Esophagus squamous epithelium (tissue), 5 donors: ENCODE results near the gene HIBADH. TPM values are rescaled to one million over a fixed set of nuclear protein-coding genes. Genes with fewer than 3 reads are reported as not detected.

Source experiments
- DNase-seq: peaks from one replicate; lab custom pipeline; 2025; lab: John Stamatoyannopoulos, UW
- H3K27ac ChIP-seq, 4 donors: fragments of 200-600 bp; sonication (generic); one replicate each; pipeline ENCODE4 v1.5.1; 2016 to 2019; ENCODE audit warnings: mild to moderate bottlenecking in 1 of 4
- H3K27me3 ChIP-seq, 4 donors: fragments of 200-600 bp; sonication (generic); 1 replicate in 3 of 4; 2 replicates in 1 of 4; pipeline versions ENCODE4 v1.5.1 to v1.6.0; 2017 to 2021; ENCODE audit warnings: antibody characterized with exemption in 1 of 4
- H3K36me3 ChIP-seq, 3 donors: fragments of 200-600 bp; sonication (generic); one replicate each; pipeline ENCODE4 v1.5.1; 2016 to 2019
- H3K4me1 ChIP-seq, 3 donors: fragments of 200-600 bp; sonication (generic); one replicate each; pipeline ENCODE4 v1.5.1; 2017 to 2019
- H3K4me3 ChIP-seq, 4 donors: fragments of 200-600 bp; sonication (generic); 1 replicate in 3 of 4; 2 replicates in 1 of 4; pipeline ENCODE4 v1.5.1; 2016 to 2019; ENCODE audit warnings: mild to moderate bottlenecking in 2 of 4, moderate library complexity in 1 of 4
- H3K9me3 ChIP-seq, 3 donors: fragments of 200-600 bp; sonication (generic); one replicate each; pipeline ENCODE4 v1.5.1; 2016 to 2019
- CTCF ChIP-seq, 6 experiments: fragments of 450-650 bp in 4 of 6; fragments of 200-600 bp in 2 of 6; sonication (generic) in 2 of 6; IDR thresholded peaks; one replicate each; pipeline ENCODE4 v1.5.1; 2016 to 2019; ENCODE audit warnings: antibody characterized with exemption in 6 of 6, mild to moderate bottlenecking in 4 of 6, moderate library complexity in 4 of 6
- POLR2A ChIP-seq, 4 donors: fragments of 450-650 bp; IDR thresholded peaks; one replicate each; pipeline ENCODE4 v1.6.1; 2017; ENCODE audit warnings: antibody characterized with exemption in 4 of 4, mild to moderate bottlenecking in 4 of 4, moderate library complexity in 3 of 4
- WGBS, 2 donors: methylation state at CpG; one replicate each; pipeline ENCODE4 v1.1.5; 2018; 5-methylcytosine and 5-hydroxymethylcytosine counted together
- intact Hi-C: fragments of 100-400 bp; cut with DNase I; formaldehyde crosslinking; loops from one replicate; pipeline ENCODE4 v1.15.0; 2022
- total RNA-seq, 4 donors: library from RNA; depleted of rRNA; stranded (reverse); fragments of >200 nt; gene quantifications; one replicate each; pipeline ENCODE4 v1.1.0, GENCODE V29; 2016
- donor health status: DM: yes; HTN: yes; CAD: no.

The HIBADH gene
- total RNA-seq, 4 donors from 2014 or later = 8.0 to 22.1 (median 14.8) TPM

- H3K27me3 ChIP-seq = no peaks in the 10 kb centered on the region
- H3K4me1 ChIP-seq = peaks cover 0 to 4% (median 0%) of the 10 kb centered on the region in 3 donors
- no peak for DNase-seq
- no peak overlapping the region for H3K27ac ChIP-seq
- no peak for TF ChIP-seq CTCF (IDR thresholded peaks at IDR 0.05)
- intact Hi-C loops = no loop called here
- H3K9me3 ChIP-seq = peaks cover 0 to 34% (median 14%) of the 10 kb centered on the region in 3 donors
- WGBS, 2 donors = 87 to 94% methylated on average over 2 of the region's 2 CpGs
- no peak overlapping the region for H3K4me3 ChIP-seq
- peaks cover 0 to 47% (median 0%) of the 10 kb centered on the region in 3 donors for H3K36me3 ChIP-seq
Observed at GRCh38 chr7:27616186-27616491, 46.5 kb downstream of the HIBADH start.

- no peak for DNase-seq
- Histone ChIP-seq H3K9me3 (peaks cover 0 to 28% (median 9%) of the 10 kb centered on the region in 3 donors), H3K27me3 (no peaks in the 10 kb centered on the region), H3K4me3 (no peak overlapping the region), H3K36me3 (peaks cover 0 to 43% (median 0%) of the 10 kb centered on the region in 3 donors), H3K27ac (no peak overlapping the region), H3K4me1 (peaks cover 0 to 9% (median 0%) of the 10 kb centered on the region in 3 donors)
- intact Hi-C loops = no loop called here
- no peak for TF ChIP-seq POLR2A (IDR thresholded peaks at IDR 0.05)
- no peak for TF ChIP-seq CTCF (IDR thresholded peaks at IDR 0.05)
- WGBS, 2 donors = 83 to 87% methylated on average over 7 of the region's 7 CpGs
Observed at GRCh38 chr7:27615420-27616185, 47.1 kb downstream of the HIBADH start.

- Histone ChIP-seq H3K4me1 (peaks cover 0 to 17% (median 0%) of the 10 kb centered on the region in 3 donors), H3K27ac (no peak overlapping the region), H3K27me3 (no peaks in the 10 kb centered on the region), H3K4me3 (no peak overlapping the region), H3K9me3 (peaks cover 0 to 13% (median 0%) of the 10 kb centered on the region in 3 donors), H3K36me3 (peaks cover 0 to 34% (median 0%) of the 10 kb centered on the region in 3 donors)
- TF ChIP-seq POLR2A (IDR thresholded peaks at IDR 0.05) (no peak), CTCF (IDR thresholded peaks at IDR 0.05) (no peak)
- intact Hi-C loops = no loop called here
- no peak for DNase-seq
- WGBS, 2 donors = 91 to 97% methylated on average over 2 of the region's 2 CpGs
Observed at GRCh38 chr7:27614095-27614494, 48.6 kb downstream of the HIBADH start.

GRCh38 chr7:27611059-27611458, 51.6 kb downstream of the HIBADH start:
- TF ChIP-seq CTCF (IDR thresholded peaks at IDR 0.05) (no peak), POLR2A (IDR thresholded peaks at IDR 0.05) (no peak)
- no peak for DNase-seq
- 29 to 48% methylated on average over 3 of the region's 3 CpGs for WGBS, 2 donors
- Histone ChIP-seq H3K4me1 (peaks cover 0 to 22% (median 0%) of the 10 kb centered on the region in 3 donors), H3K27me3 (no peaks in the 10 kb centered on the region), H3K36me3 (peaks cover 0 to 12% (median 0%) of the 10 kb centered on the region in 3 donors), H3K4me3 (no peak overlapping the region), H3K9me3 (no peaks in the 10 kb centered on the region), H3K27ac (no peak overlapping the region)
- intact Hi-C loops = no loop called here

GRCh38 chr7:27608776-27609495, 53.7 kb downstream of the HIBADH start:
- intact Hi-C loops = no loop called here
- no peaks in the 10 kb centered on the region for H3K9me3 ChIP-seq
- H3K4me3 ChIP-seq = no peak overlapping the region
- DNase-seq = no peak
- no peak overlapping the region for H3K27ac ChIP-seq
- 48 to 75% methylated on average over 1 of the region's 1 CpG for WGBS, 2 donors
- H3K4me1 ChIP-seq = peaks cover 0 to 22% (median 0%) of the 10 kb centered on the region in 3 donors
- H3K36me3 ChIP-seq = no peaks in the 10 kb centered on the region
- H3K27me3 ChIP-seq = no peaks in the 10 kb centered on the region
- no peak for TF ChIP-seq CTCF (IDR thresholded peaks at IDR 0.05)
- no peak for TF ChIP-seq POLR2A (IDR thresholded peaks at IDR 0.05)
